NCI-H146 treated with DMSO at 0.1 percent for 48 hours (cell line): ENCODE data around the gene COL1A1.

Source experiments
- DNase-seq: peaks from one replicate; lab custom pipeline; 2025; ENCODE audit not compliant: unreplicated experiment; lab: John Stamatoyannopoulos, UW

COL1A1 gene

DNA sequence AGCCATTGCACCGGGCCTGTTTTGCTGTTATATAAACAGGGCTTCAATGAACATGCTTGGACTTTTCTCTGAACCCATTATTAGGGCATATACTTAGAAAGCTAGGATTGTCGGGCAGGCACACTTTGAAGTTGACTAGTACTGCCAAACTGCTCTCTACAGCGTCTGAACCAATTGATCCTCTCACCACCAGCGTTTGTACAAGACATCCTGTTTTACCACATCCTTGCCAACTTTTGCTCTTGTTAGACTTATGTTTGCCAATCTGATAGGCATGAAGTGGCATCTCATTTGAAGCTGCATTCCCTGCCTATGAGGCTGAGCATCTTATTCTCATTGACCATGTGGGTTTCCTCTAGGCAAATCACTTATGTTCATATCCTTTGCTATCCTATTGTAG is 43.5 kb downstream of the COL1A1 start:
- no peak for DNase-seq

DNA sequence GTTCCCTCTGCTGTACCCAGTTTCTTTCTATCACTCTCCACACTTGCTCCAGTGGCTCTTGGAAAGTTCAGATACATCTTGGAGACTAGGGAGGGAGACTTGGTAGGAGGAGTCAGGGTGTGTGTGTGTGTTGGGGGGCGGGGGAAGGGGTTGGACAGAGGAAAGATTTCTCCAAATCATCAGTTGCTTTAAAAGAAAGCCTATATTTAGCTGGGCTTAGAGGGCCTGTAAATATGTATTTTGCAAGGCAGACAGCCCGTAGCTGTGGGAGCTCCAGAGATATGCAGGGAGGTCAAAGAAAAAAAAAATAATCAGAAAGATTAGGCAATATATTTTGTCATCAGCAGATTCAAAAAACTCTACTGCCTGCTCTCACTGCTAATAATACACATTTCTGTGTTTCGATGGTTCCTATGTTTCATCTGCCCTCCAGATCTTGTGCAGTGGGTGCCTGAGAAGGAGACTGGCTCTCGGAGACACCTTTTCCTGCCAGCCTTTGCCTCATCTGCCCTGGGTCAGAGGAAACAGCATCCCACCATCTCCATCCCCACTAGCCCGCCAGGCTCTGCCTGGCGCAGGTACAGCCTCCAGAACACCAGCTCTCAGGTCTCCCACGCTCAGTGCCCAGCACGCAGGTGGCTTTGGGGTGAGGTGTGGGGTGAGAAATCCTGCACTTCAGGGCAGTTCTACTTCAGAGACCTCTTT is 46.2 kb downstream of the COL1A1 start:
- no peak for DNase-seq

DNA sequence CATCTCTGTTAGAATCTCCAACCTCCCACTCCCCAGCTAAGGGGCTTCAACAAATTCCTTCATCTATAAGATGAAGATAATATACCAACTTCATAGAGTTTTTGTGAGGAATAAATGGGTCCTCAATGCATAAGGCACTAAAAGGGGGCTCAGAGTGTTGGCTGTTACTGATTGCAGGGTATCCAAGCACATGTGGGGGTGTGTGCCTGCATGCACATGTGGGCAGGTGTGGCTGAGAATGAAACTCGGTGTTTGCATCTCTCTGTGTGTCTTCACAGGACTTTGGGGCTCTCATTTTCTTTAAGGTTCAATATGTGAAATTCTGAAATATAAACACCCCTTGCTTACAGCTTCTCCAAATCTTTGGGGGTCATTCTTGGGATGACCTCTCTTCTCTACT is 46.8 kb downstream of the COL1A1 start:
- no peak for DNase-seq

DNA sequence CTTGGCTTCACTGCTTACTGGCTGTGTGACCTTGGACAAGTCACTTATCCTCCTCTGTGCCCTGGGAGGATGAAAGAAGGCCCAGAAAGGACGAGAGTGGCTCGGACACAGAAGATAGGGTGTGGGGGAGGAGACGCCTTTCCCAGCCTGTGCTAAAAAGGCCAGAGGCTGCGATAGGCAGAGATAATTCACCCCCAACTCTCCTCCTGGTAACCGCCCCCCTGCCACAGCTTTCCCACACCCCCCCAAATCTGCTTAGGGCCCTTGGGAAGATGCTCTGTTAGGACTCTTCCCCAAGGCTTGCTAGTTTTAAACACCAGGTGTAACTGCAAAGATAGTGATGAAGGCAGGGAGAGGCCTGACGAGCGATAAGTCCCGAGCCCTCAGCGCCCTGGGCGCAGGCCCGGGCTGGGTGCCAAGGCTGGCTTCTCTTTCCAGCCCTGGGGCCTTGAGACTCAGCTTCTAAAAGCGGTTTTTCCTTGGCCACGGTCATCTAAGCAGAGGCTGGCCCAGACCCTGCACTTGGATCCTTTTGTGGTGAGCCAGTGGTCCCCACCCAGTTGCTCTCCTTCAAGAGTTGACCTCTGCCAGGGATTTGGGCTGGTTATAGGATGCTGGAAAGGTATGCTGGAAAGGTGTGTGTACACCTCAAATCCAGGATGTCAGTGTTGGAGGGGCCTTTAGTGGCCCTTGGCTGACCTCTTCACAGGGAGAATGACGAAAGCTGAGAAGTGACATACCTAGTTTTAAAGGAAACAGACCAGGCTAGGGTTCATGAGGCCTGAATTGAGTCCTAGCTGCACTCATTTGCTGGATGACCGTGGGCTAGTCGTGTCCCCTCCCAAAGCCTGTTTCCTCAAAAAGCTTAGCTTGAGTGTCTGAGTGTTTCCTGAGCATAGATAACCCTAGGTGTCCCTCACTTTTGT is 47.5 kb downstream of the COL1A1 start:
- DNase-seq, result no peak

DNA sequence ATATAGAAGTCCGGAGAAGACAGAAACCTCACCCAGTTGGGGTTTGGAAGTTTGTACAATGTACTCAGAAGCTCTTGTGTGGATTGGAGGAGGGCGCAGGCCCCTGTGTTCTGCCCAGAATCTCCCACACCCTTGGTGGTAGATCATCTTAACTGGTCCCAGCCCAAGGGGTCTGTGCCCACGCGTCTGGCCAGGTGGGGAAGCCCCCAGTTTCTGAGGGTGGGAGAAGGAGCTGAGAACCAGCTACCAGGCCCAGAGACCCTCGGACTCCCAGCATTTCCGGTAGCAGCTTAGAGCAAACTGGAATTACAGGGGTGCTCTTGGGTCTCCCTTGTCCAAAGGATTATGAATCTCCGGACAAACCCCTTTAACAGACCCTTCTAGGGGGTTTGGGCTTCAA is 48.7 kb downstream of the COL1A1 start:
- DNase-seq, result no peak

- peak; percentile 78 for DNase-seq
These were observed 49.4 kb downstream of the COL1A1 start for GRCh38 chr17:50151937-50152547.

DNA sequence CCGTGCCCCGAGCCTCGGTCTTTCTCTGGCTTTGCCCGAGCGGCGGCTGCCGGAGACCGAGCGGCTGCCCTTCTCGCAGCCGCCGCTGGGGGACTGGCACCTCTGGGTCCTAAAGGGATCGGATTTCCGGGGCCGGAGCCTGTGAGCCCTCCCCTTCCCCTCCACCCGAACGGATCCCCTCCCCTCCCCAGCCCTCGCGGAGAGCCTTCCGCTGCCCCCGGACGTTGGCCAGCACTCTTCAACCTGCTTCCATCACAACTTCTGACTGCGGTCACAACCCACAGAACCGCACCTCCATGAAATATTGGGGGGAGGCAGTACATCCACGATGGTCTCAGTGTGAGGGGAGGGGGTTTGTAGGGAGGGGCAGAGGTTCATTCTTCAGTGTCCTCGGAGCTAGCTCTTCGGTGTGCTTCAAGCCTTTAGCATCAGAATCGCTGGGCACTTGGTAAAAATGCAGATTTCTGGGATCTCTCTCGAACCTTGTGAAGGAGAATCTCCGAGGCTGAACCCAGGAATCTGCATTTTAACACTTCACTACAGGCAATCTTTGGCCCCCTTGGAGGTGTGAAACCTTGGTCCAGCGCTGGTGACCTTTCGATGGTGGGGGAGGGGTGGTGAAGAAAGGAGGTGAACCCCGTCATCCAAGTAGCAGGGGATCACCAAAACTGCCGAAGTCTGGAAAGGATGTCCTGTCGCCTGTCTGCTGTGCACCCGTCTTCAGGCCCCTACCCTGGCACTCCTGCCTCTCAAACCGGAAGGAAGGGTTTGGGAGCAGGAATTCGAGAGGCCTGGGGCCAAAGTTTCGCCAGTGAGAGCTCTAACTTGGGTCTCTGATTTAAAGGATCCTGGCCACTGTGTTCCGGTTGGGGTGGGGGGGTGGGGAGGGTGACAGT is 50.1 kb downstream of the COL1A1 start:
- DNase-seq, result peak; percentile 66

GRCh38 chr17:50150354-50151040 is 50.9 kb downstream of the COL1A1 start, which contains the start of gene PPP1R9B:
Gene PPP1R9B (minus strand): TSS chr17:50150677. CDS start chr17:50150513, 164 bp downstream.
- DNase-seq, result no peak

GRCh38 chr17:50149417-50150353 is 51.7 kb downstream of the COL1A1 start:
- peak; percentile 22 for DNase-seq

DNA sequence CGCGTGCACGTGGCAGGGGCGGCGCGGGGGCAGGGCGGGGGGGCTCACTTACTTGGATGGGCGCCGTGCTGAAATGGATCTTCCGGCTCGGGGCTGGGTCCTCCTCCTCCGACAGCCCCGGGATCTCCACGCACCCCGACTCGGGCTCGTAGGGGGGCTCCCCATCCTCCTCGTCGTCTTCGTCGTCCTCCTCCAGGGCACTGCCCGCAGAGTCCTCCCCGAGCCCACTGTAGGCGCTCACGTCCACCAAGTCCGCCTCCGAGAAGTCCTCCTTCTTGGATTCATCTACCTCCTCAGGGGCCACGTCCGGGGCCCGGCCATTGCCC is 52.4 kb downstream of the COL1A1 start:
- DNase-seq, result no peak

GRCh38 chr17:50148226-50149090 is 53.0 kb downstream of the COL1A1 start:
- no peak for DNase-seq

DNA sequence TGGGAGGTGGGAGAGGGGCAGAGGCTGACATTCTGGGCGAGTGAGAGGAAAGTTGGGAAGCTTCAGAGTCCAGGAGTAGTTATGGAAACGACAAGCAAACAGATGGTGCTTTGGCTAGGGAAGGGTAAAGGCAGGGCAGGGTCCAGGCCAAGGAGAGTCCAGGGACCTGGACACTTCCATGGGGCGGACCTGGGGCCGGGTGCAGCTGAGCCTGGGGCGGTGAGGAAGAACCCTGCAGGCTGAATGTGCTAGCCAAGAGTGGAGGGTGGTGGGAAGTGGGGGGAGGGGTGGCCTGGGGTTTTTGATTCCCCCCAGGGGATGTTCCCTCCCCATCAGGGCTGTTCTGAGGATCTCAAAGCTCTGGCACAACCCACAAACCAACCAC is 53.6 kb downstream of the COL1A1 start:
- no peak for DNase-seq

DNA sequence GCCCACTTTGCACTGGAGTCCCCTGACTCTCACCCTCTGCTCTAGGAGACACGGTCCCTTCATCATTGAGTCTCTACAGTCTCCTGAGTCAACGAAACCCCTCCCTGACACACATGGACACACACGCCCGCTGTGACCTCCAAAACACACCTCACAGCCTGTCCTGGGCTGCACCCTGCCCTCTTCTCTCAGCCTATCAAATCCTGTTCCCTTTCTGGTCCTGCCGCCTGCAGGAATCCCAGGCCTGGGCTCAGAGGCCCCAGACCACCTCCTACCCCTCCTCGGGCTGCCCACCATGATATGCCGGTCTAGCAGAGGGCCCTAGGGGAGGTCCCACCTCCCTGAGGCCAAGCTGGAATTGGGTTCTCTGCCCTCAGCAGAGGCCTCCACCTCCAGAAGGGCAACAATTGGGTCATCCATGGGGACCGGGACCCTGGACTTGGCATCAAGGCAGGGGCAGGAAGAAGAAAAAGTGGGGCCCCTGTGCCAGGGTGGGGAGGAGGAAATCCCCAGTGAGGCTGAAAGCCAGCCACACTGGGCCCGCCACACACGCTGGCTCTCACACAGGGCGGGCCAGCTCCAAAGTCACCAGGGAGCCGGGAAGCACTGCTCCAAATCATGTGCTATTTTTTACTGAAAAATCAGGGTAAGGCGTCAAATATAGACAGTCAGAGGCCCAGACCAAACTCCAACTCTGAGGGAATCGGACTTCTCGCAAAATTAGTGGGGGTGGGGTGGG is 54.3 kb downstream of the COL1A1 start:
- DNase-seq, result no peak

GRCh38 chr17:50146230-50146926 is 55.1 kb downstream of the COL1A1 start:
- DNase-seq, result no peak

GRCh38 chr17:50145532-50146229 is 55.8 kb downstream of the COL1A1 start:
- DNase-seq, result no peak

GRCh38 chr17:50144845-50145531 is 56.4 kb downstream of the COL1A1 start:
- DNase-seq, result no peak
